MG63 (cell line): ENCODE results near the gene RUBCNL. TPM values are rescaled to one million over a fixed set of nuclear protein-coding genes. Genes with fewer than 3 reads are reported as not detected.
A peak's percentile ranks its signal among the peaks of the same experiment; 100 is the strongest.

ENCODE experiments used
- DNase-seq: peaks from one replicate; pipeline ENCODE4 v3.0.0-alpha.2; 2020
- H3K27me3 ChIP-seq: fragments of 250-450 bp; sonication (Bioruptor Pico); 2 replicates; pipeline ENCODE4 v1.5.1; 2020; ENCODE audit warnings: mild to moderate bottlenecking, moderate library complexity
- H3K36me3 ChIP-seq: fragments of 250-450 bp; sonication (Bioruptor Pico); 2 replicates; pipeline ENCODE4 v1.5.1; 2020; ENCODE audit warnings: mild to moderate bottlenecking, moderate library complexity
- H3K4me3 ChIP-seq: fragments of 250-450 bp; sonication (Bioruptor Pico); 2 replicates; pipeline ENCODE4 v1.5.1; 2020; ENCODE audit warnings: mild to moderate bottlenecking, moderate library complexity
- H3K9me3 ChIP-seq: fragments of 250-450 bp; sonication (Bioruptor Pico); 2 replicates; pipeline ENCODE4 v1.5.1; 2020; ENCODE audit warnings: mild to moderate bottlenecking, moderate library complexity
- total RNA-seq: library from RNA; depleted of rRNA; stranded (reverse); fragments of >200 nt; shearing (Covaris generic); gene quantifications from 2 replicates; pipeline ENCODE4 v1.2.3, GENCODE V29; 2014; ENCODE audit warnings: low replicate concordance; rRNA removed

RUBCNL gene
- total RNA-seq, 1 experiment from 2014 or later, result not detected

- Histone ChIP-seq H3K36me3 (no peaks in the 10 kb centered on the region), H3K27me3 (no peaks in the 10 kb centered on the region), H3K4me3 (no peak overlapping the region), H3K9me3 (peaks cover 16% of the 10 kb centered on the region)
- DNase-seq, result no peak
Observed at GRCh38 chr13:46297361-46297811, 89.7 kb downstream of the RUBCNL start.

- H3K36me3 ChIP-seq, result no peaks in the 10 kb centered on the region
- no peak overlapping the region for H3K4me3 ChIP-seq
- peak; percentile 87 for DNase-seq
- peaks cover 16% of the 10 kb centered on the region for H3K9me3 ChIP-seq
- H3K27me3 ChIP-seq, result no peaks in the 10 kb centered on the region
Observed at GRCh38 chr13:46296921-46297320, 90.1 kb downstream of the RUBCNL start.

GRCh38 chr13:46296115-46296822 lies 90.8 kb downstream of the RUBCNL start:
- H3K9me3 ChIP-seq, result peaks cover 13% of the 10 kb centered on the region
- H3K27me3 ChIP-seq, result no peaks in the 10 kb centered on the region
- H3K4me3 ChIP-seq, result no peak overlapping the region
- peak; percentile 41 for DNase-seq
- no peaks in the 10 kb centered on the region for H3K36me3 ChIP-seq

GRCh38 chr13:46295491-46296114 lies 91.4 kb downstream of the RUBCNL start:
- peak; percentile 53 for DNase-seq
- no peak overlapping the region for H3K4me3 ChIP-seq
- no peaks in the 10 kb centered on the region for H3K27me3 ChIP-seq
- peaks cover 13% of the 10 kb centered on the region for H3K9me3 ChIP-seq
- no peaks in the 10 kb centered on the region for H3K36me3 ChIP-seq

- Histone ChIP-seq H3K36me3 (no peaks in the 10 kb centered on the region), H3K27me3 (no peaks in the 10 kb centered on the region), H3K4me3 (no peak overlapping the region), H3K9me3 (0 out of 2 replicates have a peak, but pooled peaks cover 2% of the 10 kb centered on the region)
- DNase-seq, result no peak
Observed at GRCh38 chr13:46293436-46293835, 93.6 kb downstream of the RUBCNL start.

Other genes starting within 250 kb of the RUBCNL start
- 0.57 and 0.63 TPM in 2 replicates for gene LCP1, start 205.1 kb downstream of the RUBCNL start, total RNA-seq
- 0.16 TPM in 1 of 2 replicates, not detected in the other for gene LRRC63, start 175.3 kb downstream of the RUBCNL start, total RNA-seq
- gene LRCH1, start 165.9 kb upstream of the RUBCNL start, total RNA-seq, result 3.6 and 4.6 TPM in 2 replicates